SW480 (cell line): Measurements from ENCODE around the gene SLK.

ENCODE experiments used
- DNase-seq: peaks from one replicate; pipeline ENCODE4 v3.0.0-alpha.2; 2016; ENCODE audit warnings: low spot score

SLK gene

DNA sequence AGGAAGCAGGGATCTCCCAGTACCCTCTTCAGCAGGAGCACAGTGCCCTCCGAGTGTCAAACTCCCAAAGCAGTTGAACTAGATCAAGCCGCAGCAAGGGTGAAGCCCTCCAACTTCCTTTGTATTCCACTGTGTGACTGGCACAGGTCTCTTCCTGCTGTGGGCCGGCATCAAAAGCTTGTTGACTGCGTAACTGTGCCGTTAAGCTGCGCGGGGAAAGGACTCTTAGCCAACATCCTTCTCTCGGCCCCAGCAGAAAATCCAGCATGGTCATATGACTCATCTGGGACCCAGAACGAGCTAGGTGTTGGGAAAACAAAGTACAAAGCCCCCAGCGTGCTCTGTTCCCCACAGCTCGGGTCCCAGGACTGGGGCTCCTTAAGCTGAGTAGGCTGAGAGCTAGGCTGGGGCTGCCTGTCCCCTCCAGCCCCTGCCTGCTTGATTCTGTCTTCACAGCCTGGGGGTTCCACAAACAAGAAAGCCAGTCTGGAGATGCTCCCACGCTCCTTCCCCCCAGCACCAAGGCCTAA lies 66.5 kb downstream of the SLK start:
- DNase-seq = no peak

DNA sequence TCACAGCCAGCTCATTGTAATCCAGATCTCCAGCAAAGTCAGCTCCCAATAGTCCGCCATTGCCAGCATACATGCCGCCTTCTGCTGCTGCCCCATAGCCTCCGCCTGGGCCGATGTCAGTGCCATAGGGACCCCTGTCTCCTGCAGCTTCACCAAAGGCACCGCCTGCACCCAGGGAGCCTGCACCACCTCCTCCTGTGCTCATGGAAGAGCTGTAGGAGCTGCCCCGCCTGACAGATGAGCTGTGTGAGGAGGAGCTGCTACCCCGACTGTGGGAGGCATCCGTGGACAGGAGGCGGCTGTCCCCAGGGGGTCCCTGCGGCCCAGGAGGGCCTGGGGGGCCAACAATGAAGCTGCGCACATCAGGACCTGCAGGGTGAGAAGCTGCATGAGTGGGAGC lies 67.0 kb downstream of the SLK start:
- no peak for DNase-seq

DNA sequence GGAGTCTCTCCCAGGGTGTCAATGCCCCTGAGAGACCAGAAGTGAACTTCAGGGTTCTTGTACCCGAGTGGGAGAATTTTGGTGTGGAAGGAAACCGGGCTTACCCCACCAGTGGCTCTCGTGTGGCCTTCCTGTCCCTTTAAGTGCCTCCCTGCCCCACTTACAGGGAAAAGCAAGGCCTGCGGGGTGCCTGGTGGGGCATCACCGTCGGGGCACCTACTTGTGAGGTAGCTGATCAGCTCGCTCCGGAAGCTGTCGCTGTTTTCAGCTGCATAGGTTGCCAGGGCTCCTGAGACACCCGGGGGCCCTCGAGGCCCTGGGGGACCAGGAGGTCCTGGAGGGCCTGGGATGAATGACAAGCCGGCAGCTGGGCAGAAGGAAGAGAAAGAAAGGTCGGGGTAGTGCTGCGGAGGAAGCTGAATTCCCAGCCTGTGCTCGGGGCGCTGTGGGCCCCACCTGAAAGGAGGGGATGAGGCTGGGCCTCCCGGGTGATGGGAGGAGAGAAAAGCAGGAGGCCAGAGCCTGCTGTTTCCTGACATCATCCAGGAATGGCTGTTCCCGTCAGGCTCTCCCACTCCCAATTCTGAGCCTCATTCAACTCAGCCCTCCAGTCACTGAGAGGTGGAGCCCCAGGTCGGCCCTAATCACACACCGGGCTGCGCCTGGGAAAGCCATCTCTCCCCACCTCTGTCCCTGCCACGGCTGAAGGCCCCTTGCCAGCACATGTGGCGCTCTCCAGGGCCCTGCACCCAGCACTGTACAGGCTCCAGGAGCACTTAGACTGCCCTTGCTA lies 67.7 kb downstream of the SLK start:
- DNase-seq = no peak

DNA sequence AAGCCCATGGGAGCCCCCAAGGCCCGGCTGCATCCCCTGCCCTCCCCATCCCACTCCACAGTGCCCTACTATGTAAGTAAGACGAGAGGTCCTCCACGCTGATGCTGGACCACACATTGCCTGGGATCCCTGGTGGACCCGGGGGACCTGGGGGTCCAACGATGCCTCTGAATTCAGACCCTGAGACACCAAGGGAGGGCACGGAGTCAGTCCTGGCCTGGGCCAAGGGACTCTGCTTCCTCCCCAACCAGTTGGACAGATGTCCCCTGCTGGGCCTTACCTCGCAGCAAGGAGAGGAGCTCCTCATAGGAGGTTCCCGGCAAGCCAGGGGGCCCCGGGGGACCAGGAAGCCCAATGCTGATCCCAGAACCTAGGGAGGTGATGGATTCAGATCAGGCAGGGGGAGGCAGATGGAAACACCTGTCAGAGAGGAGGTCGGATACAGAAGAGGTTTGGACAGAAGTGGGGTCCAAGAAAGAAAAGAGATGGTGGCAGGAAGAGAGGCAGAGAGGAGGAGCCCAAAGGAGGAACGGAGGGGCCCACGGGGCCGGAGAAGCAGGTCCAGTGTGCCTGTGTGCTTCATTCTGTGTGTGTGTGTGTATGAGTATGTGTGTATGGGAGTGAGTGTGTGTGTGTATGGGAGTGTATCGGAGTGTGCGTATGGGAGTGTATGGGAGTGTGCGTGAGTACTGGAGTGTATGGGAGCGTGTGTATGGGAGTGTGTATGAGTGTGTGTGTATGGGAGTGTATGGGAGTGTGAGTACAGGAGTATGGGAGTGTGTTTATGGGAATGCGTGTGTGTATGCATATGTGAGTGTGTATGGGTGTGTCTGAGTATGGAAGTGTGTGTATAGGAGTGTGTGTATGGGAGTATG lies 68.5 kb downstream of the SLK start:
- no peak for DNase-seq

DNA sequence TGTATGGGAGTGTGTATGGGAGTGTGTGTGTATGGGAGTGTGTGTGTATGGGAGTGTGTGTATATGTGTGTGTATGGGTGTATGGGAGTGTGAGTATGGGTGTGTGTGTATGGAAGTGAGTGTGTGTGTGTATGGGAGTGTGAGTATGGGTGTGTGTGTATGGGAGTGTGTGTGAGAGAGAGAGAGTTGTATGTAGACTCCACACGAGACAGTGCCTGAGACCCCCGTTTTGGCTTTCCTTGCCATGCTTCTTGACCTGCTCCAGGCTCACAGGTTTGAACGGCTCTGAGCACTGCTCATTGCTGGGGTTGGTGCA lies 69.1 kb downstream of the SLK start:
- no peak for DNase-seq

DNA sequence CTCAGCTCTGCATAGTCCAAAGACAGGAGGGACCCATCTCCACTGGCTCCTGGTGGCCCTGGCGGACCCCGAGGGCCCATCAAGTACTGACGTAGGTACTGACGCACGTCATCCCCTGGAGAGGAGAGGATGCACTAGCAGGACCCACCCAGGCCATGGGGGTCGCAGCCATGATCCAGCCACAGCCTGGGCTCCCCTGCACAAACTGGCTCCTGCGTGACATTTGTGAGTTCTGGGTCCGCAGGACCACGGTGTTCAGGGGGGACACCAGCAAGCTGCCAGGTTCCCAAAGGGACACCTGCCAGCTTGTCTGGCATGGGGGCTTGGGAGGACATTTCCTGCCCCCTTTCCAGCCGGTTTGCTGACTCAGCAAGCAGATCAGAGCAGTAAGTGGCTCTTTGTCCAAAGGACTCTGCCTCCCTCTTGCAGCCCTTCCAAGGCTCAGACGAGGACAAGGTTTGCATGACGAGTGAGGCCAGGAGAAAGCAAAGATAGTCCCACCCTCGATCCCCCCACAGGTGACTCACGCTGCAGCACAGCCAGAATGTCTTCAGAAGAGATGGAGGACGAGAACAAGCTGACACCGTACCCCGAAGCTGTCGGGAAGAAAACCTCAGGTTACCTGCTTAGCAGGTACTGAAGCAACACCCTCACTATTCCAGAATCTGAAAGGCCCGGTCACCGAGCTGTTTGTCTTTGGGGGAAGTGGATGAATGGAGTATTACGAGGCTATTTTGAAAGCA lies 69.7 kb downstream of the SLK start:
- DNase-seq = no peak

DNA sequence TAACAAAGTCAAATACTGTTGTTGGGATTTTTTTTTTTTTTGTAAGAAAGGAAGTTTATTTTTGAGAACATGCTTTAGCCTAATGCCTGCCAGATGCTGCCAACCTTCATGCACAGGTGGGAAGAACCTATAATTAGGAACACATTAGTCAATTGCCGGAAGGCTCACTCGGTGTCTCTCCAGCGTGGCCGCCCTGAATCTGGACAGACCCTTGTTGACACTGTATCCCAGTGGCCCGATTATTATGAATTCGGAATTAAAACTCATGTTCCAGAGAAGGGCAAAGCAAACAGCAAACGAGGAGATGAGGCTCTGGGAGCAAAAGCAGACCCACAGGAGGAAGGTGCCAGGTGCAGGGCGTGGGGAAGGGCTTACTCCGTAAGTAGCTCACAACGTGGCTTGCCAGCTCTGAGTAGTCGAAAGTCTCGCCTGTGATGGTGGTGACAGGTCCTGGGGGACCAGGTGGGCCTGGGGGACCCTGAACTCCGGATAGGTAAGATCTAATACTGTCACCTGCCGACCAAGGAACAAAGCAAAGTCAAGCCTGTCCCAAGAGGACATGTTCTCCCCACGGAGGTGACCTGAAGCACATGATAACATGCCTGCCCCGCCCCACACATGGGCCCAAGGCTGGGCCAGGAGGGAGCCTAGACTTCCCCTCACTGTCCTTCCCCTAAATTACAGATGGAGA lies 70.5 kb downstream of the SLK start:
- no peak for DNase-seq

DNA sequence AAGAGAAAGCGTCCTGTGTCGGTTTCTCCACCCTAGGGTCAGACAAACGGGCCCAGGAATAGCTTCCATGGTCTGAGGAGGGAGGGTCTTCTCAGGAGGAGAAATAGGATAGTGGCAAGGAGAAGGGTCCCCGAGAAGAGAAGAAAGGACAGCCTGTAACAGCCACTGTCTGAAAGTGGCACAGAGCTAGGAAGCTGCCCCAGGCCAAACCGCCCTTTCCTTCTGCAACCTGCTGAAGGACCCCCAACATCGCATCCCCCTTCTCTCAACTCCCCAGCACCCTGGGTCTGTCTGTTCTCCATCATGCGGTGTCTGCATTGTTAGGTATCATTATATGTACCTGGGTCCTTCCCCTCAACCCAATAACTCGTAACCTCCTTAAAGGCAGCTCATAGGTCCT lies 71.6 kb downstream of the SLK start:
- no peak for DNase-seq

DNA sequence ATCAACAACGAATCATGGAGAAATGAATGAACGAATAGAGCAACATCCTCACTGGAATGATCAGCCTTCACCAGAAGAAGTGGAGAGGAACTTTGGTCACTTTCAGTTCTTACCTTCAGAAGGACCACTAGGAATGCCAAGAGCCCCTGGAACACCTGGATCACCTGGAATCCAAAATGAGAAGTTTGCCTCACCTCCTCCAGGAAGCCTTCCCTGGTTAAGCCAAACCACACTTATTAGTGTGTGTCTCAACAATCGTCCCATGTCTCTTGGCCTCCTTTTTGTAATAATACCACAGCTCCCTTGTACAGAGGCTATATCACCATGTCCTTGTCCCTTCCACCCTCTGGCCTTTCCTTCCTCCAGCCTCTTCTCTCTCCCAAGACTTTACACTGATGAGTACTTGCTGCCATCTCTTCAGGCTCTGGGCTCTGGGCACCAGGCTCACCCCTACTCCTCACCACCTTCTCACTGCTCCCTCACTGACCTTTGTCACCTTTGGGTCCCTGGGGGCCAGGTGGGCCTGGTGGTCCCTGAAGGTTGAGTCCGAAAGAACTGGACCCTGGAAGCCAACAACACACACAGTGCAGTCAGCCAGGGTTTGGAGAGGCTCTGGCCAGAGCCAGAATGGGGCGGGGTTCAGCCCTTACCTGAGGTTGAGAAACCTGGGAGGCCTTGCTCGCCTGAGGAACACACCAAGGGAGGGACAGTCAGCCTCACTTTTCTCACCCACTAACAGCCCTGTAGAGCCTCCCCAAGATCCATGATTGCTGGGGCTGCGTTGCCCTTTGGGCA lies 72.2 kb downstream of the SLK start:
- no peak for DNase-seq

DNA sequence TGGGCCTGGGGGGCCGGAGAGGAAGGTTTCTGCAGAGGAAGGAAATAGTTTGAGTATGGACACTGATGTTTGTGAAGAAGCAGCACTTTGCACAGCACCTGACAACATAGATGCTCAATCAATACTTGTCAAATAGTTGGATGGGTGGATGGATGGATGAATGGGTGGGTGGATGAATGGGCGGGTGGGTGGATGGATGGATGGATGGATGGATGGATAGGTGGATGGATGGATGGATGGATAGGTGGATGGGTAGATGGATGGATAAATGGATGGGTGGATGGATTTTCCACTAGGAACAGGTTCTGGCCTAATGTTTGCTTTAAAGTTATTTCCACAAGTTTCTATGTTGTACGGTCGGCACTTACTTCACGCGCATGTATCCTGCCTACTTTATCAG lies 73.4 kb downstream of the SLK start:
- DNase-seq = no peak

DNA sequence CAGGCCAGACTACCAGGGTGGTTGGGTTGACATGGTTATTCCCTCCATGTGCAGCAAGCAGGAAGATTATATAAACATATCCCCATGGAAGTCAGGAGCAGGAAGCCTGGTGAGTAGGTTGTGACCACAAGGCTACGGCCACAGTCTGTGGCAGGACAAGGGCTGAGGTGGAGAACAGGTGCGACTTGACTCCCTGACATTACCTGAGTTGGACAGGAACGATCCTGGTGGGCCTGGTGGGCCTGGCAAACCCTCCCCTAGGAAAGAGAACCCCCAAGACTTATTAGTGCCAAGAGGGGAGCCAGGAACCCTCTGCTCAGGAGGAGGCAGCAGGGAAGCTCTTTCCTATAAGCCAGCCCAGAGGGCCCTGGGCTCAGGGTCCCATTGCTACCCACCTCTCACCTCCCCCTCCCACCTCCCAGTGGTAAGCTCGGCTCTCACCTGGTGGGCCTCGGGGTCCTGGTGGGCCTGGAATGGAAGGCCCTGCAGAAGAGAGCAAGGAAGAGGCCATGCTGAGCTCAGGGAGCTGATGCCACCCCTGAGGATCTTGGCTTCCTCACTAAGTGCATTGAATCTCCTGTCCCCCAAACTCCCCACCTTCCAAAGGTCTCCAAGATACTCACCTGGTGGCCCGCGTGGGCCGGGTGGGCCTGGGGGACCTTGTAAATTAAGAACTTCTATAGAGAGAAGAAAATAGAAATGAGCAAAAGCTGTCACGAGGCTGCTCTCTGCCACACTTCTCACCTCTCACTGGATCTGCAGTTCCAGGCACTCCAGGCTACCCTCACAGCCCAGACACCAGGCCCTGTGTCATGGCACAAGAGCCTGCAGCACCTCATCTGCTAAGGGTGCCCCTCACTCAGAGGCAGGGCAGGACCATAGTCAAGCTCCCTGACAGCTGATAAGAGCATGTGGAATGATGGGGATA lies 74.2 kb downstream of the SLK start:
- peak; percentile 8 for DNase-seq

DNA sequence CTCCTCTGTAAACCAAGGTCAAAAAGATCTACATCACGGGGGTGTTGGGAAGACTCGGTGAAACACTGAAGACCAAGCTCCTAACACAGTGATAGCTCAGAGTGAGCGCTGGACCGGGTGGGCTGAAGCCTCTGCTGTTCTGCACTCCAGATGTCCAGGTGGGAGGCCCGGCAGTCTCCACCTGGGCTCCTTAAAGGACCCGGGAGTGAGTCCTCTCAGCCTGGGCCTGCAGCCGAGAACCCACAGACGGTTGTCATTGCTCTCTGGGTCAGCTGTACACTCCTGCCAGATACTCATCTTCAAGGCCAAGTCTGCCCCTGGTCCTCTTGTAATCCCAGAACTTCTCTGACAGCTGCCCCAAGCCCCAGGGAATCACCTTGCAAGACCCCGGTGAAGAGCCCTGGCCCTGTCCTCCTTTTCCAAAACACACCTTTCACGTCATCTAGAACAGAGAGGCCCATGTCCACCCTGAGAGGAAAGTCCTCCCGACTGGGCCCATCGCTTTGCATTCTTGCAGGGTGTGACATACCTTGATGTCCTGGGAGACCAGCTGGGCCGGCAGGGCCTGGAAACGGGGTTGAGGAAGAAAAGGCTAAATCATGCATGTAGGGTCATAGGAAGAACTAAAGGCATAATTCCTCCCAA lies 75.1 kb downstream of the SLK start:
- DNase-seq = no peak

DNA sequence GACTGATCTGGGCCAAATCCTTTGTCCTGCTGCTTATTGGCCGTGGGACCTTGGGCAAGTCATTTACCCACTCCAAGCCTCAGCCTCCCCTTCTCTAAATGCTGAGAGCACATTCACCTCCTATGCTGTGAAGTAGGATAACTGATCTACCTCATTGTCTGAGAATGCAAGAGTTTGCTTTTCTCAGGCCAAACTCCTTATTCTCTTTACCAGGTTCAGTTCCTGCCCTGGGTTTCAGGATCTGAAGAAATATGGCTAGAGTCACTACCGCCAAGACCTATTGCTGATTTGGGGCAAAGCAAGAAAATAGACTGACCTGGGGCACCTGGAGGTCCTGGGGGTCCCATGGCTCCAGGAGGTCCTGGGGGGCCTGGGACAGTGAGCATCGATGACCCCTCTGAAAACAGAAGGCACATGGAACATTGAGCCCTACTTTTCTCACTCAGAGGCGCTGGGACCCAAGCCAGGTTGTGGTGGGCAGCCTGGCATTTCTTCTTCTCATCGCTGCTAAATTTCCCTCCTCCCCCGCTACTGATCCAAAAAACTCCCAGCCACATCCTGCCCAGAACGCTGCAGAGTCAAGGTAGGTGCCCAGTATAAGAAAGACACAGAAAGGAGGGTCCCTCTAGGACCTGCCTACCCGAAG lies 76.4 kb downstream of the SLK start:
- no peak for DNase-seq

DNA sequence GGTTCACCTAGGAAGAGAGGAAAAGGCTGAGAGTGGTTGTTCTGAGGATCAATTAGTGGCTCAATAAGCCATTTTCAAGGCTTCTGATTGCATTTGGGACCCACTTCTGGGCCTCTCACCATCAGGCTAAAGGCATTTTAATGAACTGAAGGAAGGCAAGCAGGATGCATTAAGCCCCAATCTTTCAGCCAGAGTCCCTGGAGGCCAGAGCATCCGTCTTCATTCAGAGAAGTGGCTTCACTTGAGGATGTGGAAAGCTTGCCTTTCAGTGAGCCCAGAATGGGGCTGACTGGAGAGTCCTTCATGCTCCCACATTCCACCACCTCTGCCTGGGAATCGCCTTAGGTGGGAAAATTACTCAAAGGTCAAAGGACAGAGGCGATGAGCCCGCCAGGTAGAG lies 76.9 kb downstream of the SLK start:
- DNase-seq = no peak

DNA sequence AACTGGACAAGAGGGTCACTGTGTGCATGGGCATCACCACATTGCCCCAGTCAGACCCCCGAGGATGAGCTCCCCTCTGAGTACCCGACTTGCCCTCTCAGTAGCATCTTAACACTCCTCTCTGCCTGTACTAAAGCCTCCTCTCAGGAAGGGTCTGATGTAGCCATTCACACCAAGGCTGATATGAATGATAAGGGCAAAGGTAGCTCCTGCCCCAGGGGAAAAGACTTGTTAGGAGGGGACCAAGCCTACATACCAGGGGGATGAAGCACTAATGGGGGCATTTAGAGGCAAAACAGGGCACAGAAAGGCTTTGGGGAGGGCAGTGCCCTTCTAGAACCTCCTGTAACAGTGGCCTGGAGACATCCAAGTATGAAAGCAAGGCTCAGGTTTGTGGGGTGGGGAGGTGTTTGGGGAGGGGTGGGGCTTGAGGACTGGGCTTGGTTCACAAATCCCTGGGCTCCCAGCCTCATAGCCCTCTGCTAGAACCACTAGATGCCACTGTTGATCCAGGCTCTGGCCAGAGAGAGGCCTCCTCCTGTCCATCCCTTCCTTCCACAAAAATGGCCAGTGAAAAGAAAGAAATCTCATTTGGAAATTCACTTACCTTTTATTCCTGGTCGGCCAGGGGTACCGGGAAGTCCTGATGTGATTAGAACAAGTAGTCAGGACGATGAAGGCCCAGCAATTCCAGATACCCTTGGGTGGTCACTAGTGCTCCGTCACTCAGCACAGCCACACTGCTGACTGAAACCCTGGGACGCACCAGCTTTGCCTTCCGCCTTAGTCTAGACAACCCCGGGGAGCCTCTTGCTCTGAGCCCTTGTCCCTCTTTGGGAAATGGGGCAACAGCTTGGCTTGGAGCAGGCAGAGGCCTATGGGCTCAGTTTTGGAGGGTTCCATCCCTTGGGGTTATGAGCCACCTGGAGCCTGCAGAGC lies 78.5 kb downstream of the SLK start:
- DNase-seq = peak; percentile 59

DNA sequence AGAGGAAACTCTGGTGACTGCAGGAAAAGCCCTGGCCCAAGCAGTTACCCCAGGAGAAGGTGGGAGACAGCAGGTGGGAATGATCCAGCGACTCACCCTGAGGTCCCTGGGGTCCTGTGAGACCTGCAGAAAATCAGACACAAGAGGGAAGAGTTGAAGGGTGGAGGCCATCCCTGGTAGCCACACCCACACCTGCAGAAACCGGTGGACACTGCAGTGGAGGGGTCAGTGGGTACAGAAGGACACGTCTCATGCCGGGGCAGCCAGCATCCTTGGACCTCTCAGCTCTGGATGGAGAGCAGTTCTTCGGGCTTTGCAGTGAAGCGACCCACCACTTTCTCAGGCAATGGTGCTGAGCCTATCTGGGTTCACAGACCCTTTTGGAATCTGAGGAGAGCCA lies 79.7 kb downstream of the SLK start:
- DNase-seq = no peak

DNA sequence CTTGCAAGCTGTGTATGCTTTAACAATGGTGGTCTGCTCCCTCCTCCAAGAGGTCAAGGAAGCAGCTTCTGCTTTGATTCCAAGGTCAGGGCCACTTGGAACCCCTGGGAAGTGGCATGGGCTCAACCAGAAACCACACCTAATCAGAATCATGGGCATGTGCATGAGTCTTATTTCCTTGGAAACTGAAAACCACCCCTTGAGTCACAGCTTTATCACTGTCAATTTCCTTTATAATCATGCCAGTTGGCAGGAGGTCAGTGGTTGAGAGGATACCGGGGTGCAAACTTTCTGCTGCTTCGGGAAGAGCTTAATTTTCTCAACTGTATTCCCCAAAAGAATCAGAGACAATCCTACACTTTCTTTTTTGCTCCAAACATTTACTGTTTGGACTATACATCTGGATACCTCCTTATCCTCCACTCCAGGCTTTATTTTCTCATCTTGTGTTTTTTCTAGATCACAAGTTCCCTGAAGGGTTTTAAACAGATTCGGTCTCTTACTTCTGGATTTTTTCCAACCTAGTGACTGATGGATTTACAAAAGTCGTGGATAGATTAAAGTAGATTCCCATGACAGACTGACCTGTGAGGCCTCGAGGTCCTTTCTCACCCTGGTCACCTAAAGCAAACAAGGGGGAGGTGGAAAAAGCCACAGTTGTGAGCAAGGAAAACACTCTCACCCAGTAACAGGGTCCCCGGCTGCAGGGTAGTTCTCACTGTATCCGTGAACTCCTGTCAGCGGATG lies 82.7 kb downstream of the SLK start:
- DNase-seq = no peak
